Activated CD8-positive, alpha-beta memory T cell treated with anti-CD3 and anti-CD28 coated beads for 24 hours (primary cell): ENCODE data around the gene TSPAN12.
"Not testable (repeated sequence)": the region's sequence is repeated elsewhere in the genome, so short reads cannot be mapped to it uniquely, and the experiment has no call there.

ENCODE experiments used
- DNase-seq: peaks from one replicate; pipeline ENCODE4 v3.0.0-alpha.2; 2020

Gene TSPAN12

DNA sequence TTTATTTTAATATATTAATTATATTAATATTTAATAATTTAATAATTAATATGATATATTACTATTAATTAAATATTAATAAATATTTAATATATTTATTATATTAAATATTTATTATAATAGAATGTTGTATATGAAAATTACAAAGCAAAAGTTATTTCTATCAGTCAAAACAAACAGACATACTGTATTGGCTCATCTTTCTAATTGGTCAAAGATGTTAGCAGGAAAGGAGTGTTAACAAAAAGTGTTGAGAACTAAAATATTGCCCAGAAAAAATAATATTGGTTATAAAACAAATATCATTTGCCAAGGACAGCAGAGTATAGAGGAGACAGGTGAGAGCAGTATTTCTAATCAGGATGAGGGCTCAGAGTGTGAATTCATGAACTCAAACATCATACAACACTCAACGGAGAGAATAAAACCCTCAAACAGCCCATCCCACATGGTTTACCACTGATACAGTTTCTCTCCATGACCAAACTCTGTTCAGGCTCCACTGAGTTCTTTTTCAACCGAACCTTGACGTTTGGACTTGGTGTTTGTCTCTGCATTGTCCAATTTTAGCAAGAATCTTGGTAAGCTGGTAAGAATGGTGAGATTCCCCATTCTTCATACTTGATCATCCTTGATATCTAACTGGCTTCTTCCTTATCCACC, 58.0 kb downstream of the TSPAN12 start:
- DNase-seq = no peak

DNA sequence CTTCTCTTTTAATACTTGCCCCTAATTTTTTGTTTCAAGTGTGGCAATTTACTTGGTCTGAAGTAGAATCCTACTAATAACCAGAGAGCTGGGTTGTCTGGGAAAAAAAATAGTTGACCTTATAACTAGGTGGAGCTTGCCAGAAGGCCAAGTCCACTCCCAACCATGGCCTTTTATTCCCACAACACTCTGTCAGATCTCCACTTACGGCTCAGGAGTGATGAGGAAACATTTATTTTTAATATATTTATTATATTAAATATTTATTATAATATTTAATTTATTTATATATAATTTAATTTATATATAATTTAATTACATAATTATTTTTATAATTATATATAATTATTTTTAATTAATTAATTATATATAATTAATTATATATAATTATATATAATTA, 58.8 kb downstream of the TSPAN12 start:
- no peak for DNase-seq

DNA sequence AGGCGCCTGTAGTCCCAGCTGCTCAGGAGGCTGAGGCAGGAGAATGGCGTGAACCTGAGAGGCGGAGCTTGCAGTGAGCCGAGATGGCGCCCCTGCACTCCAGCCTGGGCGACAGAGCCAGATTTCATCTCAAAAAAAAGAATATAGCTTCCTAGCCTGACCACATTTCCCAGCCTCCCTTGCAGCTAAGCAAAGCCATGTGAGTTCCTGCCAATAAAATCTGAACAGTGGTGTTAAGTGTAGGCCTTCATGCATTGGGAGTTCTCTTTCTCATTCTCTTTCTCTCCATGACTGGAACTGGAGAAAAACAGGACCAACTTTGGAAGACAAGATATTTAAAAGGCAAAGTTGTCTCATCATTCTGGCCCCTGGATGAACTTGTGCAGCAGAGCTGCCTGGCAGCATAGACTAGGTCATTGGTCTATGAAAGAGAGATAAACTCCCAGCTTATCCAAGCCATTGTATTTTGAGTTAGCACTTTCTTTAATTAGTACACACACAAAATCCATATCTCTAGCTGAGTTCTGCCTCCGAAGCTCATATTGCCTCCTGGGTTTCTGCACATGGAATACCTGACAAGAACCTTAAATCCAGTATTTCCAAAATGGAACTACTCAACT, 60.8 kb downstream of the TSPAN12 start:
- DNase-seq = no peak

- DNase-seq = no peak
Observed at GRCh38 chr7:120794106-120794729, 63.7 kb downstream of the TSPAN12 start.

DNA sequence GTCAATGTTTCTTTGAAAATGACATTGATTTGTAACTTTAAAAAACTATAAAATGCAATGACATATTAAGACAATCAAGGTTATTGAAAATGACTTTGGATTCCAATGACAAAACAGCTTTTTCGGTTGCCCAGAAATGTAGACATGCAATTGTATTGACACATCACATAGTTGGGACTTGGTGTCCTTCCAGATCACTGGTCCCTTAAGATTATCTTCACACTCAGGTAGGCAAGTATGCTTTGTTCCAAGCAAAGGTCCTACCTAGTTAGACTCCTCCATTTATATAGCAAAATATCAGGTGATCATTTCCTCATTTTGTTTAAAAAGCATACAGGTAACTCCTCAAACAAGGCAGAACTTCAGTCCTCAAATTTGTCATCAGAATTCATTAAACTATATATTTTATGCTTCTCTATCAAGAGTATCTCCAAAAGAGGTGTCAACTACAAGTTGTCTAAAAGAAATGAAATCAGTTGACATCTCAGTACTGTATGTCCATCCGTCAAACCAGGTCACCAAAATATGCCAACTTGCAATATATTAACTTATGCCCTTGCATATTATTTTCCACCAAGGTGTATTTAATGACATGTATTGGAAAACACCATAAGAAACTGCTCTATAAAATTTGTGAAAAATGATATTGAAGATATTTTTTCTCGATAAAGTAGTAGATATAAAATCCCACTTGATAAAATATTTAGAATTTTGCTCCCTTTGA, 64.6 kb downstream of the TSPAN12 start:
- no peak for DNase-seq

GRCh38 chr7:120792861-120793130, 65.1 kb downstream of the TSPAN12 start:
- no peak for DNase-seq

GRCh38 chr7:120792091-120792860, 65.7 kb downstream of the TSPAN12 start:
- DNase-seq = peak; percentile 82

- DNase-seq = no peak
Observed at GRCh38 chr7:120785095-120785494, 72.8 kb downstream of the TSPAN12 start.

DNA sequence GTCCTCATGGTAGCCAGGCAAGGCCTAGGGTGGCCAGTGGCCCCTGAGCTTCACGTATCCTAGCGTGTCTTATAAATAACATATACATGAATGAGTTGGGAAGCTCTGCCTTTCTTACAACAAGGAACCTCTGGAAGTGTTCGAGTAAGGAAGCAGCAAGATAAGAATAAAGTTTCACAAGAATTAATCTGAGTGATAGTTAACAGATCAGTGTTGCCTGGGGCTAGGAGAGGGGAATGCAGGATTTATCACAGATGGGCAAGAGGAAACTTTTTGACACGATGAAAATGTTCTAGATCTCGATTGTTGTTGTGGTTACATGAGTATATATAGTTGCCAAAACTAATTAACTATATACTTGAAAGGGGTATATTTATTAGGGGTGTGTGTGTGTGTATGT, 74.2 kb downstream of the TSPAN12 start:
- DNase-seq = no peak

GRCh38 chr7:120783273-120783672, 74.7 kb downstream of the TSPAN12 start:
- DNase-seq = no peak

DNA sequence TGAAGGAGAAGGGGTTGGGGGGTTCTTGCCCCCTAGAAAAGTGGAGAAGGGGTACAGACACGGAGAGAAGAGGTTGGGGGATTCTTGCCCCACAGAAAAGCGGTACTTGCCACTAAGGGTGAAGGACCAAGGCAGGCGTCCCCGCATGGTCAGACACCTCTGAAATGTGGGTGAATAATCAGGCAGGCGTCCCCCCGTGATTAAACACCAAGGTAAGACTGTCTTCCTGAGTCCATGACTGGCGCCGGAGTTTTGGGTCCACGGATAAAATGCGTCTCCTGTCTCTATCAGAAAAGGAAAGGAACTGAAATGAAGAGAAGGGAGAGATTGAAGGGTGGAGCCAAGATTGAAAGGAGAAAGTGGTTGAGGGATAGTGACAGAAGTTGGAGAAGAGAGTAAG, 76.0 kb downstream of the TSPAN12 start:
- DNase-seq = not testable (repeated sequence)

- no peak for DNase-seq
Observed at GRCh38 chr7:120780938-120781337, 77.0 kb downstream of the TSPAN12 start.

- not testable (repeated sequence) for DNase-seq
Observed at GRCh38 chr7:120780451-120780850, 77.5 kb downstream of the TSPAN12 start.

- not testable (repeated sequence) for DNase-seq
Observed at GRCh38 chr7:120779078-120779477, 78.9 kb downstream of the TSPAN12 start.

GRCh38 chr7:120775755-120776154, 82.2 kb downstream of the TSPAN12 start:
- no peak for DNase-seq

GRCh38 chr7:120774481-120774880, 83.5 kb downstream of the TSPAN12 start:
- no peak for DNase-seq

- no peak for DNase-seq
Observed at GRCh38 chr7:120770206-120770605, 87.7 kb downstream of the TSPAN12 start.

GRCh38 chr7:120760851-120761250, 97.1 kb downstream of the TSPAN12 start:
- no peak for DNase-seq

GRCh38 chr7:120760050-120760449, 97.9 kb downstream of the TSPAN12 start:
- no peak for DNase-seq

GRCh38 chr7:120743128-120743527, 114.8 kb downstream of the TSPAN12 start:
- DNase-seq = no peak

DNA sequence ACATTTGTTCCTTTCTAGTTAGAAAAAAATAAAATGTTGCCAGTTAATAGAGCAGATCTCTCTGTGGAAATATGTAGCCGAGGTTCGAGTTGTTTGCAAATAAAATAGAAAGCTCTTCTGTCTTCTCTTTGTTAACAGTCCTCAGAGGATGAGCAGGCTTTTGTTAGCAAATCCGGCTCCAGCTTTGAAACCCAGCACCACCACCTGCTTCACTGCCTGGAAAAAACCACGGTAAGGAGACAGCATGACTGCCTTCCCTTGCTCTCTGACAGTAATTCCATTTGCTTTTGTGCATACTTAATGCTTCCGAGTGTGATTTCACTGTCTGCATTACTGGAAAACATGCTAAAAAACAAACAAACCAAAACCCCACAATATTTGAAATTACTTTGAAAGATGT, 115.6 kb downstream of the TSPAN12 start:
- no peak for DNase-seq

DNA sequence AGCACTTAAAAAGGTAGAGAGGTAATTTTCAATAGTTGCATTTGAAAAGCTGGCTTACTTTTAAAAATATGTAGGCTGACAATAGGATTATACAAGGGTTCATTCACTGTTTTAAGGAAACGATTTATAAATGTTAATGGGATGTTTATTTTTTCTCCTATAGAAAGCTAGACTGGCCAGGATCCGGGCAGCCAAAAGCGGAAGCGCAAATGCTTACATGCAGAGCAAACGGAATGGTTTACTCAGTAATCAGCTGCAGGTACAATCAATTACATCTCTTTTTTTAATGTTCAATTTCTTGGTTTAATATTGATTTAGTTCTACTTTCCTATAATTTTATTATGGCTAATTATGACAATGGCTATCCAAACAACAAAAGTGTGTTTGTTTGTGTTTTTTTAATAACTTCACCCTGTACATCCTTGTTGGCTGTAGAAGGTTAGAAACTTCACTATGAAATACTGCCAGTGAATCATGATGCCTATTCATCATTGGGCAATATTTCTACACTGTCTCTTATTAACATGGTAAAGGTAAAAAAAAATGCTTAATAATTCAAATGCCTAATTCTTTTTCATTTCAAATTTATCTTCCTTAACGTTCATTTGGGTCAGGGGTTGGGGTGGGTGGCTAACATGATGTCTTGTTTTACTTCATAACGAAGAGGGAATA, 116.4 kb downstream of the TSPAN12 start:
- no peak for DNase-seq

DNA sequence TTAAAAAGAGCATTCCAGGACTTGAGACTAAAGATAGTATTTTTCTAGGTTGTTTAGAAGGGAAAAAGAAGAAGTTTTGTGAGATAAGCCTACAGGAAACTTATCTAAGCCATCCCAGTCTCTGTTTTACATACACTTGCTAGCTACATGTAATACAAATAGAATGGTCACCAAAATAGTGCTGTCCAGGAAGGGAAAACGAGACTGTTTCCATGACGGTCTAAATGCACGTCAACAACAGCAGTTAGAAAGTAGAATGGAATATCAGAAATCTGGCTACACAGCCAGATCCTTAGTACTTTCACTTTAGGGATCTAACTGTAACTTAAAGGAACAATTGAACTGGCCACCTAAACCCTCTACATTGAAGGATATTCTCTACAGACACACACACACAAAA, 117.6 kb downstream of the TSPAN12 start:
- no peak for DNase-seq
